Renal pelvis (tissue), 4 donors: ENCODE data around the gene ATE1. TPM values are rescaled to one million over a fixed set of nuclear protein-coding genes. Genes with fewer than 3 reads are reported as not detected.

Experiments used
- DNase-seq: peaks from one replicate; pipeline ENCODE4 v3.0.0-alpha.2; 2013
- polyA plus RNA-seq, 3 donors: library from polyadenylated mRNA; unstranded; fragments of 120-200 nt; gene quantifications; one replicate each; pipeline ENCODE4 v1.2.1, GENCODE V29; 2013; ENCODE audit not compliant: insufficient read length in 3 of 3

The ATE1 gene
- polyA plus RNA-seq, 3 donors = 35.6 to 41.6 (median 36.7) TPM

DNA sequence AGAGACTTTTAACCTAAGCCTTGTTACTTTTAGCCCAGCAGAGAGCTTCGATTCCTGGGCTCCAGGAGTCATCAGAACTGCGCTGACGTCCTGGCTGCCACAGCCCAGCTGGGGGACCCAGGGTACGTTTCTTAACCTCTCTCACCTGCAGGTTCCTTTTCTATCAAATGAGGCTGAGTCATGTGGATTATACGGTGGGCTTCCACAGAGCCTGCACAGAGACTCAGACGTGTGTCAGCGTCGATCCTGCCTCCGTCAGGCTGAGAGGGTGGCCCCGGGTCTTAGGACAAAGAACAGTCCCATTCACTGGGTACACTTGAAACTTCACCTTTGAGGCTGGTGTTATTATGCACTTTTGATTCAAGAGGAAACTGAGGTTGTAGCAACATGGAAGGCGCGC, 228.9 kb downstream of the ATE1 start:
- DNase-seq = no peak

DNA sequence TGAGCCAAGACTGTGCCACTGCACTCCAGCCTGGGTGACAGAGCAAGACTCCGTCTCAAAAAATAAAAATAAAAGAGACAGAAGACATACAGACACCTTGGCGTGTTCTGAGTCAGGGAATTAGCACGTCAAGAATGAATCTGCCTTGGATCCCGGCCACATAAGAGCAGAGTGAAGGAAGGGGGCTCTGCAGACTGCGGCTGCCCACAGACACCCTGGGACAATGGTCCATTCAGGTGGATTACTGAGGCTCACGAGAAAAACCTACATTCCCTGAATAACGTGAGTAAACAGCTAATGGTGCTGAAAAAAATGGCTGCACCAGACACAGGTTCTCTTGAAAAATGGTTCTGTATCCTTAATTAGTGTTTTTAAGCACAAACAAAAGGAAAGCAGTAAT, 229.5 kb downstream of the ATE1 start:
- no peak for DNase-seq

DNA sequence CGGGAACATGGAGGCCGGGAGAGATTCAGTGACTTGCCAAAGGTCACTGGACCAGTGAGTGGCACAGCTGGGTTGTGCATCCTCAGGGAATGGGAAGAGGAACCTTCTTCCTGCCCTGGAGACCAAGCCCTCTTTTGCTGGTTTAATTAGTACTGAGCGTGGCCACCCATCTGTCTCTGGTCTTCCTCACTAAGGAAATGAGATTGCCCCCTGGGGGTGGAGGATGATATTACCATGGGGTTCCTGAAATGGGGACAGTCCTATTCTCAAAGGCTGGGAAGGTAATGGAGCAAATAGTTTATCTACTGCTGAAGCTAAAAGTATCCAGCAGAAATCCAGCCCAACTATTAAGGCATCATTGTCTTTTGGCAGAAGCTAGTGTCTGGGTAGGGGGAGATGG, 231.0 kb downstream of the ATE1 start:
- DNase-seq = no peak

DNA sequence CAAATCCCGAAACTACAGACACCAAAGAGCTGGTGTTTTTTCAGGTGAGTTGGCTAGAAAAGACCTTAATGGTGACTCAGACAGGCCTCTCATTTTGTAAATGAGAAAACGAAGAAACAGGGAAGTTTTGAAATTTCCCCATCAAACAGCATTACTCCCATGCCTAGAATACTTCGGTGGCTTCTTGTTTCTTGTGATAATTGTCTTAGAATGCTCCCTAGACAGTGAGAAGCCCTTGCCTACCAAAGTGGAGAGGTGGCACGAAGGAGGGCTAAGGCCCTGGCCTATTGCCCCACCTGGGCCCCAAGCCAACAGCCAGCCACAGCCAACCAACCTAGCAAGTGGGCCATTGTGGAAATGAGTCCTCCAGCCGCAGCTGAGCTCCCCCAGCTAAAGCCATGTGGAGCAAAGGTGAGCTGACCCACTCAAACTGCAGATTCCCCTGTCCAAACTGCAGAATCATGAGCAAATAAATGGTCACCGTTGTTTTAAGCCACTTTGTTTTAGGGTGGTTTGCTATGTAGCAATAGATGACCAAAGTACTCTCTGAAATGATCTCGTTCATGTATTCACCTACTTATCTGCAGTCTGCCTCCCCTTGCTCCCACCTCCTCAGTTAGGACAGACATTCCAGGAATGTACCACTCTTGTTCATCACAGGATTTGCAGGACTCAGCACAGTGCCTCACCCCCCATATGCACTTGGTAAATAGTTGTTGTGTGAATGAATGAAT, 231.9 kb downstream of the ATE1 start:
- DNase-seq = no peak

DNA sequence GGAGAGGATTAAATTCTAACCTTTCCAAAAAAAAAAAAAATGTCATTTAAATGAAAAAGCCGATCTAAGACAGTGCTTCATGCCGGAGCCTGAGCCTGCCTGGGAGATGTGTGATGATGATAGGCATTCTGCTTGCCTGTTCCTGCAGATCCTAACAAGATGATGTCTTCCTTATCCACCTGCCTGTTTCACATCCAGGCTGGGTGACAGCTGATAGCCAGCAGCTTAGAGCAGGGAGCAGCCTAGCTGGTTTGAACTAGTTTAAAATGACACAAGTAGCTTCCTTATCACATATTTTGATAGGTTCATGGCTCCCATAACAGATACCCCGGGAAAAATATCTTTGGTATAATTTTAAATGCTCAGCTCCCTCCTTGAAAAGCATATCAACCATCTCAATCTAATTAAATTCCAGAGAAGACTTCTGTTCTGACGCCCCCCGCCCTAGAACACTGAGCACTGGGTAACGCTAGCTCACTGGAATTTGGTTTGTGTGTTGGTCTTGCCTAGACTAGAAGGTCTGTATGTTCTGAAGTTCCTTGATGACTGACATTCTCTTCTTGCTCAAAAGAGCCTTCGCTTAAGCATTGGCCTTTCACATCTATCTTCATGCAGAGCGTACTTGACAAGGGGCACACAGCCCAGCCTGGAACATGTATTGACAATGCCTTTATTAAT, 232.7 kb downstream of the ATE1 start:
- DNase-seq = no peak

DNA sequence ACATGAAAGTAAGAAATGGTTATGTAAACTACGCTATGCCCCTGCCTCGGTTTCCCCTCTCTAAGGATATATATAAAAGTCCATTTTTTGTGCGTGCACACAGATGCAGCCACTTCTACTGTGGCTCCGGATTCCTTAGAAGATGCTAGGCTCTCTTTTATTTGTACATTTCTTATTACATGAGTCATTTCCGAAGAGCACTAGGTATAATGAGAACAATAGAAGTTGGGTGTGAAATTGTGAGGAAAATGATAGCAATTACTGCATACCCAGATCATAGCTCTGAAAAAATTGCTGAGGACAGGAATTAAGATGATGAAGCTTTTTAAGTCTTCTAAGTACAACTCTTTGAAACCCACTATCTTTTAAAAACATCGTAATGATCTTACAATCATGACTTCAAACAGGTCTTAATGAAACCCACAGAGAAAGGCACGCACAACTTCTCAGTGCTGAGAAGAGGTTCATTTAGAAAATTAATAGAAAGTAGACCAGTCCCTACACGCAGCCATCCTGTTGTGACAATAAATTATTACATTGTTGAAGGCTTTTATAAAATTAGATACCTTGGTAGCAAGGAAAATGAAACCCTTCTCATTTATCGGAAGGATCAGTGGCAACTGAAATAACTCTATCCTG, 233.4 kb downstream of the ATE1 start:
- DNase-seq = no peak

DNA sequence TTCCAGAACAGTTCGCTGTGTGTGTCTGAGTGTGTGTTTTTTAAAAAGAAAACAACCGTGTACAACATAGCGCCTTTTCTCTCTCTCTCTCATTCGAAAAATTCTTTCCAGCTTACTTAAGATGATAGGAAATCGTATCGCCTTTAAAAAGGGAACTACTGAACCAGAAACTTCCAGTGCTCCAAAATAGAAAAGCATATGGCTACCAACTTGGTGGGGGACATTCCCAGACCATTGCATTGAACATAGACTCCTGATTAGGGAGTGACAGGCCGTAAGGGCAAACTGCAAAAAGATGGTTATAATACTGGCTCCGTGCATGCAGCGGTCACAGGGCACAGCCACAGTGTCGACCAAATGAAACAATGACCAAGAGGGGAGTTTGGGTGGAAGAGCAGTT, 235.2 kb downstream of the ATE1 start:
- DNase-seq = no peak

DNA sequence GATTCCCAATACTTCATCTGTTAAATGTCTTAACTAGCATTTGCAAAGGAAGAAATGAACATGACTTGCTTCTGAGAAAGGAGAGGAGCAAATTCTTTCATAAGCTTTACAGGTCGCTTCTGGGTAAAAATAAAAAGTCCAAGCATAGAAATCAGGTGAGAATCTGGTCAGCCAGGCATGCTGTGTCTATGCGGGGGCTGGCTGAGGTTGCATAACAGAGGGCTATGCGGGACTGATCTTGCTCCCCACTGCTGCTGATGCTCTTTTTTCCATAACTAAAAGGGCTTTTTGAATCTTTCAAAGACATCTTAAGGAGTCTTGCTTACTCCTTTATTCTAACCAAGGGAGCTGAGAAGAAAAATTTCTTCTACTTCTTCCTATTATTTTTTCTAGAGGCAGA, 236.9 kb downstream of the ATE1 start:
- DNase-seq = no peak

Other genes starting within 250 kb of the ATE1 start
- 10 to 100 TPM; 68.1 to 83.5 (median 79.0) TPM for gene NSMCE4A, start 47.2 kb upstream of the ATE1 start, polyA plus RNA-seq
- 10 to 100 TPM; 45.2 to 55.7 (median 51.4) TPM for gene TACC2, start 61.1 kb upstream of the ATE1 start, polyA plus RNA-seq